ENCODE data around the gene CCNL2.
A peak's percentile ranks its signal among the peaks of the same experiment; 100 is the strongest.
"Not testable (repeated sequence)": the region's sequence is repeated elsewhere in the genome, so short reads cannot be mapped to it uniquely, and the experiment has no call there.

CCNL2 gene

GRCh38 chr1:1430114-1430982 lies 31.2 kb upstream of the CCNL2 start:
- no peaks in the 10 kb centered on the region for H3K9me3 ChIP-seq (ENCODE audit: control insufficient read depth, low read length)
- peaks cover 33% of the 10 kb centered on the region for H3K4me1 ChIP-seq (ENCODE audit: control insufficient read depth, insufficient read depth, low read length)
- DNase-seq (ENCODE audit: low read depth) = no peak
- no peaks in the 10 kb centered on the region for H3K27me3 ChIP-seq (replicated peaks; ENCODE audit: control insufficient read depth, insufficient read depth, low read length)
- no peaks in the 10 kb centered on the region for H3K36me3 ChIP-seq (ENCODE audit: control insufficient read depth, insufficient read depth, low read length, severe bottlenecking)
- no peak overlapping the region for H3K9ac ChIP-seq (ENCODE audit: low read length)
- no peak overlapping the region for H3K4me3 ChIP-seq (ENCODE audit: low read length)

GRCh38 chr1:1429671-1430073 lies 30.5 kb upstream of the CCNL2 start:
- H3K27me3 ChIP-seq (replicated peaks; ENCODE audit: control insufficient read depth, insufficient read depth, low read length) = no peaks in the 10 kb centered on the region
- no peak overlapping the region for H3K4me3 ChIP-seq (ENCODE audit: low read length)
- H3K4me1 ChIP-seq (ENCODE audit: control insufficient read depth, insufficient read depth, low read length) = peaks cover 33% of the 10 kb centered on the region
- H3K9me3 ChIP-seq (ENCODE audit: control insufficient read depth, low read length) = no peaks in the 10 kb centered on the region
- DNase-seq (ENCODE audit: low read depth) = no peak
- no peak overlapping the region for H3K9ac ChIP-seq (ENCODE audit: low read length)
- no peaks in the 10 kb centered on the region for H3K36me3 ChIP-seq (ENCODE audit: control insufficient read depth, insufficient read depth, low read length, severe bottlenecking)

- not testable (repeated sequence) for DNase-seq (ENCODE audit: low read depth); H3K36me3 ChIP-seq (ENCODE audit: control insufficient read depth, insufficient read depth, low read length, severe bottlenecking); H3K9ac ChIP-seq (ENCODE audit: low read length); H3K9me3 ChIP-seq (ENCODE audit: control insufficient read depth, low read length); H3K4me3 ChIP-seq (ENCODE audit: low read length); H3K27me3 ChIP-seq (replicated peaks; ENCODE audit: control insufficient read depth, insufficient read depth, low read length)
- peaks cover 33% of the 10 kb centered on the region for H3K4me1 ChIP-seq (ENCODE audit: control insufficient read depth, insufficient read depth, low read length)
Observed at GRCh38 chr1:1428967-1429366, 29.8 kb upstream of the CCNL2 start.

GRCh38 chr1:1428174-1428573 lies 29.0 kb upstream of the CCNL2 start:
- no peaks in the 10 kb centered on the region for H3K9me3 ChIP-seq (ENCODE audit: control insufficient read depth, low read length)
- H3K36me3 ChIP-seq (ENCODE audit: control insufficient read depth, insufficient read depth, low read length, severe bottlenecking) = no peaks in the 10 kb centered on the region
- H3K9ac ChIP-seq (ENCODE audit: low read length) = no peak overlapping the region
- H3K27me3 ChIP-seq (replicated peaks; ENCODE audit: control insufficient read depth, insufficient read depth, low read length) = no peaks in the 10 kb centered on the region
- H3K4me1 ChIP-seq (ENCODE audit: control insufficient read depth, insufficient read depth, low read length) = peaks cover 28% of the 10 kb centered on the region
- no peak for DNase-seq (ENCODE audit: low read depth)
- no peak overlapping the region for H3K4me3 ChIP-seq (ENCODE audit: low read length)

- Histone ChIP-seq H3K9ac (ENCODE audit: low read length) (no peak overlapping the region), H3K36me3 (ENCODE audit: control insufficient read depth, insufficient read depth, low read length, severe bottlenecking) (no peaks in the 10 kb centered on the region), H3K9me3 (ENCODE audit: control insufficient read depth, low read length) (no peaks in the 10 kb centered on the region), H3K4me1 (ENCODE audit: control insufficient read depth, insufficient read depth, low read length) (peaks cover 26% of the 10 kb centered on the region), H3K27me3 (replicated peaks; ENCODE audit: control insufficient read depth, insufficient read depth, low read length) (no peaks in the 10 kb centered on the region), H3K4me3 (ENCODE audit: low read length) (no peak overlapping the region)
- no peak for DNase-seq (ENCODE audit: low read depth)
Observed at GRCh38 chr1:1427820-1428148, 28.6 kb upstream of the CCNL2 start.

- Histone ChIP-seq H3K4me3 (ENCODE audit: low read length) (no peak overlapping the region), H3K4me1 (ENCODE audit: control insufficient read depth, insufficient read depth, low read length) (peaks cover 23% of the 10 kb centered on the region), H3K36me3 (ENCODE audit: control insufficient read depth, insufficient read depth, low read length, severe bottlenecking) (no peaks in the 10 kb centered on the region), H3K27me3 (replicated peaks; ENCODE audit: control insufficient read depth, insufficient read depth, low read length) (no peaks in the 10 kb centered on the region), H3K9me3 (ENCODE audit: control insufficient read depth, low read length) (no peaks in the 10 kb centered on the region), H3K9ac (ENCODE audit: low read length) (no peak overlapping the region)
- DNase-seq (ENCODE audit: low read depth) = peak; percentile 31
Observed at GRCh38 chr1:1427106-1427819, 28.1 kb upstream of the CCNL2 start.

GRCh38 chr1:1426496-1427105 lies 27.5 kb upstream of the CCNL2 start:
- no peak overlapping the region for H3K4me3 ChIP-seq (ENCODE audit: low read length)
- H3K4me1 ChIP-seq (ENCODE audit: control insufficient read depth, insufficient read depth, low read length) = peaks cover 16% of the 10 kb centered on the region
- no peak for DNase-seq (ENCODE audit: low read depth)
- H3K36me3 ChIP-seq (ENCODE audit: control insufficient read depth, insufficient read depth, low read length, severe bottlenecking) = no peaks in the 10 kb centered on the region
- H3K9me3 ChIP-seq (ENCODE audit: control insufficient read depth, low read length) = no peaks in the 10 kb centered on the region
- H3K9ac ChIP-seq (ENCODE audit: low read length) = no peak overlapping the region
- no peaks in the 10 kb centered on the region for H3K27me3 ChIP-seq (replicated peaks; ENCODE audit: control insufficient read depth, insufficient read depth, low read length)

GRCh38 chr1:1425753-1426495 lies 26.8 kb upstream of the CCNL2 start:
- H3K9me3 ChIP-seq (ENCODE audit: control insufficient read depth, low read length) = no peaks in the 10 kb centered on the region
- no peak for DNase-seq (ENCODE audit: low read depth)
- no peaks in the 10 kb centered on the region for H3K27me3 ChIP-seq (replicated peaks; ENCODE audit: control insufficient read depth, insufficient read depth, low read length)
- H3K36me3 ChIP-seq (ENCODE audit: control insufficient read depth, insufficient read depth, low read length, severe bottlenecking) = no peaks in the 10 kb centered on the region
- peaks cover 14% of the 10 kb centered on the region for H3K4me1 ChIP-seq (ENCODE audit: control insufficient read depth, insufficient read depth, low read length)
- H3K4me3 ChIP-seq (ENCODE audit: low read length) = no peak overlapping the region
- no peak overlapping the region for H3K9ac ChIP-seq (ENCODE audit: low read length)

GRCh38 chr1:1425426-1425752 lies 26.3 kb upstream of the CCNL2 start:
- no peaks in the 10 kb centered on the region for H3K9me3 ChIP-seq (ENCODE audit: control insufficient read depth, low read length)
- peaks cover 10% of the 10 kb centered on the region for H3K4me1 ChIP-seq (ENCODE audit: control insufficient read depth, insufficient read depth, low read length)
- DNase-seq (ENCODE audit: low read depth) = no peak
- no peak overlapping the region for H3K9ac ChIP-seq (ENCODE audit: low read length)
- H3K36me3 ChIP-seq (ENCODE audit: control insufficient read depth, insufficient read depth, low read length, severe bottlenecking) = no peaks in the 10 kb centered on the region
- no peaks in the 10 kb centered on the region for H3K27me3 ChIP-seq (replicated peaks; ENCODE audit: control insufficient read depth, insufficient read depth, low read length)
- no peak overlapping the region for H3K4me3 ChIP-seq (ENCODE audit: low read length)

- H3K36me3 ChIP-seq (ENCODE audit: control insufficient read depth, insufficient read depth, low read length, severe bottlenecking) = no peaks in the 10 kb centered on the region
- DNase-seq (ENCODE audit: low read depth) = no peak
- H3K9me3 ChIP-seq (ENCODE audit: control insufficient read depth, low read length) = no peaks in the 10 kb centered on the region
- no peak overlapping the region for H3K9ac ChIP-seq (ENCODE audit: low read length)
- H3K4me1 ChIP-seq (ENCODE audit: control insufficient read depth, insufficient read depth, low read length) = peaks cover 4% of the 10 kb centered on the region
- no peak overlapping the region for H3K4me3 ChIP-seq (ENCODE audit: low read length)
- H3K27me3 ChIP-seq (replicated peaks; ENCODE audit: control insufficient read depth, insufficient read depth, low read length) = no peaks in the 10 kb centered on the region
Observed at GRCh38 chr1:1424707-1425106, 25.6 kb upstream of the CCNL2 start.

GRCh38 chr1:1423245-1423597 lies 24.1 kb upstream of the CCNL2 start:
- H3K27me3 ChIP-seq (replicated peaks; ENCODE audit: control insufficient read depth, insufficient read depth, low read length) = no peaks in the 10 kb centered on the region
- no peaks in the 10 kb centered on the region for H3K9me3 ChIP-seq (ENCODE audit: control insufficient read depth, low read length)
- no peak overlapping the region for H3K4me3 ChIP-seq (ENCODE audit: low read length)
- no peak overlapping the region for H3K9ac ChIP-seq (ENCODE audit: low read length)
- no peaks in the 10 kb centered on the region for H3K36me3 ChIP-seq (ENCODE audit: control insufficient read depth, insufficient read depth, low read length, severe bottlenecking)
- DNase-seq (ENCODE audit: low read depth) = no peak
- no peaks in the 10 kb centered on the region for H3K4me1 ChIP-seq (ENCODE audit: control insufficient read depth, insufficient read depth, low read length)
